Measurements from ENCODE around the gene KIF1A. TPM values are rescaled to one million over a fixed set of nuclear protein-coding genes. Genes with fewer than 3 reads are reported as not detected.

The KIF1A gene
- total and polyA plus RNA-seq, 7 experiments from 2014 or later, result 0.24 TPM; not detected in 6

- Mint-ChIP-seq H3K27me3 (peaks cover 0 to 8% (median 0%) of the 10 kb centered on the region in 5 donors), H3K4me3 (no peak overlapping the region), H3K36me3 (no peaks in the 10 kb centered on the region), H3K4me1 (peaks cover 0 to 2% (median 0%) of the 10 kb centered on the region in 7 donors), H3K27ac (no peak overlapping the region), H3K9me3 (no peaks in the 10 kb centered on the region)
- no peak overlapping the region for H3K4me3 ChIP-seq (ENCODE audit: low read length)
- DNase-seq (no peak), ATAC-seq (no peak)
- CTCF ChIA-PET, result no interaction called here
- intact Hi-C loops (cut with micrococcal nuclease), result no loop called here
- H3K9me3 ChIP-seq (ENCODE audit: control insufficient read depth in 2 of 3, low read length in 3 of 3), result no peaks in the 10 kb centered on the region
- no peaks in the 10 kb centered on the region for H3K4me1 ChIP-seq (ENCODE audit: control insufficient read depth in 2 of 2, insufficient read depth in 2 of 2, low read length in 2 of 2)
- H3K36me3 ChIP-seq (ENCODE audit: control insufficient read depth in 2 of 3, insufficient read depth in 3 of 3, low read length in 3 of 3), result no peaks in the 10 kb centered on the region
- no peak overlapping the region for H3K27ac ChIP-seq (ENCODE audit: low read depth, low read length)
- no peaks in the 10 kb centered on the region for H3K27me3 ChIP-seq (ENCODE audit: control insufficient read depth in 2 of 2, insufficient read depth in 2 of 2, low read length in 2 of 2)
- POLR2A ChIA-PET, result no interaction called here
These were observed 88.9 kb downstream of the KIF1A start for GRCh38 chr2:240731178-240731545.

DNA sequence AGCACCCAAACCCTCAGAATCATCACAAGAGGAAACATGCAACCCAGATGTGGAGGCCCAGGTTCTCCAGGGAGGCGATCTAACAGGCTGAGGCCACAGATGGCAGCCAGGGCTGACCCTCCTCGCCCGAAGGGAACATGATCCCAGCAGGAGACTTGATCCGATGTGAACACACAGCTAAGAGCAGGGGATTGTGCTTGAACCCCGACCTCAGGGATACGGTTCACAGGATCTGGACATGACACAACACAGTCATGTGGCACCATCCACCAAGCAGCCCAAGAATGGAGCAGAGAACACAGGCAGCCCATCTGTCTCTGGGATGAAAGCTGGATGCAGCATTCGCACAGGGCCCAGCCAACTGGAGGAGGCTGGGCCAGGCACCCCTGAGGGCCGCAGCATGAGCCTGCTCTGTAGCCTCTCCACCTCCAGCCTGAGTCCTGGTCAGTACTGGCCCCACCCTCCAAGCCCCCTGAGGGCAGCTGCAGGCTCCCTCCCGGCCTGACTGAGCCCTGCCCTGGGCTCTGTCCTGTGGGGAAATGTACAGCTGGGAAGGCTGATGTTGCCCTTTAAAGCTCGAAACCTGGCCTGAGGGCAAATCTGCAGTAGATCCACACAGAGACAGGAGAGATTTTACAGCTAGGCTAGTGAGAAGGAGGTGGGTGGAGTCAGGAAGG lies 89.4 kb downstream of the KIF1A start:
- no peak overlapping the region for H3K27ac Mint-ChIP-seq
- peaks cover 0 to 2% (median 0%) of the 10 kb centered on the region in 7 donors for H3K4me1 Mint-ChIP-seq
- no peaks in the 10 kb centered on the region for H3K36me3 Mint-ChIP-seq
- ATAC-seq (no peak), DNase-seq (no peak)
- Histone ChIP-seq H3K36me3 (ENCODE audit: control insufficient read depth in 2 of 3, insufficient read depth in 3 of 3, low read length in 3 of 3) (no peaks in the 10 kb centered on the region), H3K9me3 (ENCODE audit: control insufficient read depth in 2 of 3, low read length in 3 of 3) (no peaks in the 10 kb centered on the region), H3K4me1 (ENCODE audit: control insufficient read depth in 2 of 2, insufficient read depth in 2 of 2, low read length in 2 of 2) (no peaks in the 10 kb centered on the region), H3K27ac (ENCODE audit: low read depth, low read length) (no peak overlapping the region), H3K4me3 (ENCODE audit: low read length) (no peak overlapping the region), H3K27me3 (ENCODE audit: control insufficient read depth in 2 of 2, insufficient read depth in 2 of 2, low read length in 2 of 2) (no peaks in the 10 kb centered on the region)
- POLR2A ChIA-PET, result no interaction called here
- H3K4me3 Mint-ChIP-seq, result no peak overlapping the region
- H3K9me3 Mint-ChIP-seq, result no peaks in the 10 kb centered on the region
- peaks cover 0 to 8% (median 0%) of the 10 kb centered on the region in 5 donors for H3K27me3 Mint-ChIP-seq
- CTCF ChIA-PET, result no interaction called here
- intact Hi-C loops (cut with micrococcal nuclease), result no loop called here

- Histone ChIP-seq H3K4me3 (ENCODE audit: low read length) (no peak overlapping the region), H3K36me3 (ENCODE audit: control insufficient read depth in 2 of 3, insufficient read depth in 3 of 3, low read length in 3 of 3) (no peaks in the 10 kb centered on the region), H3K27me3 (ENCODE audit: control insufficient read depth in 2 of 2, insufficient read depth in 2 of 2, low read length in 2 of 2) (no peaks in the 10 kb centered on the region), H3K4me1 (ENCODE audit: control insufficient read depth in 2 of 2, insufficient read depth in 2 of 2, low read length in 2 of 2) (no peaks in the 10 kb centered on the region), H3K9me3 (ENCODE audit: control insufficient read depth in 2 of 3, low read length in 3 of 3) (no peaks in the 10 kb centered on the region), H3K27ac (ENCODE audit: low read depth, low read length) (no peak overlapping the region)
- Mint-ChIP-seq H3K27ac (no peak overlapping the region), H3K4me1 (no peaks in the 10 kb centered on the region), H3K36me3 (no peaks in the 10 kb centered on the region), H3K27me3 (peaks cover 0 to 8% (median 0%) of the 10 kb centered on the region in 5 donors), H3K9me3 (no peaks in the 10 kb centered on the region), H3K4me3 (no peak overlapping the region)
- ATAC-seq (no peak), DNase-seq (no peak)
- POLR2A ChIA-PET, result no interaction called here
- CTCF ChIA-PET, result no interaction called here
- intact Hi-C loops (cut with micrococcal nuclease), result no loop called here
These were observed 91.2 kb downstream of the KIF1A start for GRCh38 chr2:240728827-240729226.

DNA sequence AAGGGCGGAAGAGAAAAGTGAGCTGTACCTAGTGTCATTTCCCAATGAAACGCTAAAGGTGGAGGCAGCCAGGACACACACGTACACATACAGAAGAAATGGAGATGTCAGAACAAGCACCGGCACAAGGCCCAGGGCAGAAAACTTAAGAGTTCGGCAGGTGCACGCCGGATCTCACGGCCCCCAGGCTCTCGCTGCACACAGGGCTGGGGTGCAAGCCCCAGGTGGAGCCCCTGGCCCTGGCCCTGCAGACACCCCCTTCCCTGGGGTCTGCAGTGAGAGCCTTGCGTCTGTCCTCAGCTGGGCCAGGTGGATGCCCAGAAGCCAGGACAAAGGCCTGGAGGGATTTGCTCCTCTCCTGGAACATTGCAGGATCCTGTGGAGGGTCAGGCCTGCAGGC lies 91.7 kb downstream of the KIF1A start:
- peaks cover 0 to 8% (median 0%) of the 10 kb centered on the region in 5 donors for H3K27me3 Mint-ChIP-seq
- no peaks in the 10 kb centered on the region for H3K9me3 Mint-ChIP-seq
- no peak overlapping the region for H3K4me3 ChIP-seq (ENCODE audit: low read length)
- H3K9me3 ChIP-seq (ENCODE audit: control insufficient read depth in 2 of 3, low read length in 3 of 3), result no peaks in the 10 kb centered on the region
- DNase-seq (no peak), ATAC-seq (no peak)
- no peak overlapping the region for H3K27ac ChIP-seq (ENCODE audit: low read depth, low read length)
- no peak overlapping the region for H3K27ac Mint-ChIP-seq
- no peaks in the 10 kb centered on the region for H3K4me1 ChIP-seq (ENCODE audit: control insufficient read depth in 2 of 2, insufficient read depth in 2 of 2, low read length in 2 of 2)
- H3K4me1 Mint-ChIP-seq, result no peaks in the 10 kb centered on the region
- CTCF ChIA-PET, result no interaction called here
- no peak overlapping the region for H3K4me3 Mint-ChIP-seq
- POLR2A ChIA-PET, result no interaction called here
- H3K27me3 ChIP-seq (ENCODE audit: control insufficient read depth in 2 of 2, insufficient read depth in 2 of 2, low read length in 2 of 2), result no peaks in the 10 kb centered on the region
- no peaks in the 10 kb centered on the region for H3K36me3 Mint-ChIP-seq
- H3K36me3 ChIP-seq (ENCODE audit: control insufficient read depth in 2 of 3, insufficient read depth in 3 of 3, low read length in 3 of 3), result no peaks in the 10 kb centered on the region
- intact Hi-C loops (cut with micrococcal nuclease), result no loop called here

DNA sequence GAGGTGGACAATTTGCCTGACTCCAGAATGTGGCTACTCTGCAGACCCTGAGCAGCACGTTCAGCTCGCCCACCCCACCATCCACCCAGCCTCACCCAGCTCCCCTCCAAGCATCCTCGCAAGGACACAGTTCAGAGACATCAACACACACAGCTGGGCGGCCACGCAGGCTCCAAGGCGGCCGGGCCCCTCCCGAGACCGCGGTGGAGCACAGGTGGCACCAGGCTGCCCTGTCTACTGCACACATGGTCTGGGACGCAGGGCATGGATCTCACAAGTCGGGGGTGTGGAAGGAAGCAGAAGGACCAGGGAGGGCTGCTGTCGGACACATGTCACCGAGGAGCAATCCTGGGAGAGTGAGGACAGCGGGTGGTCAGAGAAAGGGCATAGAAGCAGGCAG lies 92.1 kb downstream of the KIF1A start:
- Mint-ChIP-seq H3K4me3 (peak overlapping the region in 1 of 10 donors; percentile 68), H3K36me3 (no peaks in the 10 kb centered on the region), H3K27ac (no peak overlapping the region), H3K4me1 (no peaks in the 10 kb centered on the region), H3K9me3 (no peaks in the 10 kb centered on the region), H3K27me3 (peaks cover 0 to 8% (median 0%) of the 10 kb centered on the region in 5 donors)
- POLR2A ChIA-PET, result no interaction called here
- Histone ChIP-seq H3K27me3 (ENCODE audit: control insufficient read depth in 2 of 2, insufficient read depth in 2 of 2, low read length in 2 of 2) (no peaks in the 10 kb centered on the region), H3K27ac (ENCODE audit: low read depth, low read length) (no peak overlapping the region), H3K36me3 (ENCODE audit: control insufficient read depth in 2 of 3, insufficient read depth in 3 of 3, low read length in 3 of 3) (no peaks in the 10 kb centered on the region), H3K4me3 (ENCODE audit: low read length) (no peak overlapping the region), H3K9me3 (ENCODE audit: control insufficient read depth in 2 of 3, low read length in 3 of 3) (no peaks in the 10 kb centered on the region), H3K4me1 (ENCODE audit: control insufficient read depth in 2 of 2, insufficient read depth in 2 of 2, low read length in 2 of 2) (no peaks in the 10 kb centered on the region)
- intact Hi-C loops (cut with micrococcal nuclease), result no loop called here
- DNase-seq (no peak), ATAC-seq (no peak)
- CTCF ChIA-PET, result no interaction called here

GRCh38 chr2:240727439-240727838 lies 92.6 kb downstream of the KIF1A start:
- Mint-ChIP-seq H3K9me3 (no peaks in the 10 kb centered on the region), H3K4me3 (no peak overlapping the region), H3K36me3 (no peaks in the 10 kb centered on the region), H3K27me3 (peaks cover 0 to 8% (median 0%) of the 10 kb centered on the region in 5 donors), H3K27ac (no peak overlapping the region), H3K4me1 (no peaks in the 10 kb centered on the region)
- POLR2A ChIA-PET, result no interaction called here
- DNase-seq (no peak), ATAC-seq (no peak)
- Histone ChIP-seq H3K9me3 (ENCODE audit: control insufficient read depth in 2 of 3, low read length in 3 of 3) (no peaks in the 10 kb centered on the region), H3K36me3 (ENCODE audit: control insufficient read depth in 2 of 3, insufficient read depth in 3 of 3, low read length in 3 of 3) (no peaks in the 10 kb centered on the region), H3K4me3 (ENCODE audit: low read length) (no peak overlapping the region), H3K27ac (ENCODE audit: low read depth, low read length) (no peak overlapping the region), H3K4me1 (ENCODE audit: control insufficient read depth in 2 of 2, insufficient read depth in 2 of 2, low read length in 2 of 2) (no peaks in the 10 kb centered on the region), H3K27me3 (ENCODE audit: control insufficient read depth in 2 of 2, insufficient read depth in 2 of 2, low read length in 2 of 2) (no peaks in the 10 kb centered on the region)
- CTCF ChIA-PET, result no interaction called here
- intact Hi-C loops (cut with micrococcal nuclease), result no loop called here

GRCh38 chr2:240726876-240727275 lies 93.1 kb downstream of the KIF1A start:
- ATAC-seq, result no peak
- ChIA-PET CTCF (no interaction called here), POLR2A (no interaction called here)
- Histone ChIP-seq H3K27ac (ENCODE audit: low read depth, low read length) (no peak overlapping the region), H3K4me1 (ENCODE audit: control insufficient read depth in 2 of 2, insufficient read depth in 2 of 2, low read length in 2 of 2) (no peaks in the 10 kb centered on the region), H3K36me3 (ENCODE audit: control insufficient read depth in 2 of 3, insufficient read depth in 3 of 3, low read length in 3 of 3) (no peaks in the 10 kb centered on the region), H3K27me3 (ENCODE audit: control insufficient read depth in 2 of 2, insufficient read depth in 2 of 2, low read length in 2 of 2) (no peaks in the 10 kb centered on the region), H3K9me3 (ENCODE audit: control insufficient read depth in 2 of 3, low read length in 3 of 3) (no peaks in the 10 kb centered on the region), H3K4me3 (ENCODE audit: low read length) (no peak overlapping the region)
- no peak overlapping the region for H3K4me3 Mint-ChIP-seq
- DNase-seq, result no peak
- H3K9me3 Mint-ChIP-seq, result no peaks in the 10 kb centered on the region
- H3K27me3 Mint-ChIP-seq, result peaks cover 0 to 8% (median 0%) of the 10 kb centered on the region in 5 donors
- no peaks in the 10 kb centered on the region for H3K4me1 Mint-ChIP-seq
- intact Hi-C loops (cut with micrococcal nuclease), result no loop called here
- H3K36me3 Mint-ChIP-seq, result no peaks in the 10 kb centered on the region
- no peak overlapping the region for H3K27ac Mint-ChIP-seq
